Prostate gland (tissue), 2 donors: ENCODE measurements around the gene ABCC3.

ENCODE experiments used
- CTCF ChIP-seq, 4 experiments: fragments of 200-600 bp in 2 of 4; fragments of 450-650 bp in 2 of 4; sonication (generic) in 2 of 4; IDR thresholded peaks; 1 replicate in 3 of 4; 2 replicates in 1 of 4; pipeline ENCODE4 v1.5.1; 2016 to 2019; ENCODE audit warnings: antibody characterized with exemption in 4 of 4, mild to moderate bottlenecking in 2 of 4, moderate library complexity in 2 of 4
- POLR2A ChIP-seq: fragments of 450-650 bp; IDR thresholded peaks from one replicate; pipeline ENCODE4 v1.6.1; 2016; ENCODE audit warnings: antibody characterized with exemption, mild to moderate bottlenecking

- TF ChIP-seq CTCF (IDR thresholded peaks at IDR 0.05) (no peak), POLR2A (no peak)
These were observed 52.8 kb downstream of the ABCC3 start for GRCh38 chr17:50687200-50688066.
